HL-60 (cell line): Measurements from ENCODE around the gene KLF6.

Experiments used
- POLR2AphosphoS5 ChIP-seq: IDR thresholded peaks from 2 replicates; pipeline ENCODE4 v1.6.1; 2012; ENCODE audit warnings: low read depth
- TF ChIP-seq, protein P1 (sequence below): IDR thresholded peaks from one replicate; pipeline ENCODE4 v1.5.1; 2011; ENCODE audit warnings: low read length, control low read depth, inconsistent platforms; ENCODE audit not compliant: insufficient read depth

DNA sequence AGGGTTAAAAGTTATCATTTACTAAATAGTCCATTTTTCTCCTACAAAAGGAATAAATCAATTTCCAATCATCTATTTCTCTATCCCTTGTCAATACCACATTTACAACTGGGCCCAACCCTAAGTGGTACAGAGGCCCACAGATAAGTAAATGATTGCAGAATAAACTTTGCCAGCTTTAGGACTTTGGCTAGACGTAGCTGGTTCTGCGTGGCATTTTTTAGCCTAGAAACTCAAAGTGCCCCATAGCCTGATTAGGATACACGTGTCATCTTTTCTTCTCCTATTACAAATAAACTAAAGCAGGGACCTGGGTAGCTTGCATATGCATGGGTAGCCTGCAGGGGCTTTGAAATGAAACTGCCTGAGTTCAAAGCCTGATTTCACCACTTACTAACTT is 56.4 kb downstream of the KLF6 start:
- TF ChIP-seq, protein P1, sequence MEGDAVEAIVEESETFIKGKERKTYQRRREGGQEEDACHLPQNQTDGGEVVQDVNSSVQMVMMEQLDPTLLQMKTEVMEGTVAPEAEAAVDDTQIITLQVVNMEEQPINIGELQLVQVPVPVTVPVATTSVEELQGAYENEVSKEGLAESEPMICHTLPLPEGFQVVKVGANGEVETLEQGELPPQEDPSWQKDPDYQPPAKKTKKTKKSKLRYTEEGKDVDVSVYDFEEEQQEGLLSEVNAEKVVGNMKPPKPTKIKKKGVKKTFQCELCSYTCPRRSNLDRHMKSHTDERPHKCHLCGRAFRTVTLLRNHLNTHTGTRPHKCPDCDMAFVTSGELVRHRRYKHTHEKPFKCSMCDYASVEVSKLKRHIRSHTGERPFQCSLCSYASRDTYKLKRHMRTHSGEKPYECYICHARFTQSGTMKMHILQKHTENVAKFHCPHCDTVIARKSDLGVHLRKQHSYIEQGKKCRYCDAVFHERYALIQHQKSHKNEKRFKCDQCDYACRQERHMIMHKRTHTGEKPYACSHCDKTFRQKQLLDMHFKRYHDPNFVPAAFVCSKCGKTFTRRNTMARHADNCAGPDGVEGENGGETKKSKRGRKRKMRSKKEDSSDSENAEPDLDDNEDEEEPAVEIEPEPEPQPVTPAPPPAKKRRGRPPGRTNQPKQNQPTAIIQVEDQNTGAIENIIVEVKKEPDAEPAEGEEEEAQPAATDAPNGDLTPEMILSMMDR = no peak
- no peak for TF ChIP-seq POLR2AphosphoS5
